Stimulated activated CD8-positive, alpha-beta memory T cell treated with anti-CD3 and anti-CD28 coated beads, Interleukin-7, amount 100 ng/mL, for 48 hours (primary cell): Measurements from ENCODE around the gene TPO.
"Not testable (repeated sequence)": the region's sequence is repeated elsewhere in the genome, so short reads cannot be mapped to it uniquely, and the experiment has no call there.

Source experiments
- DNase-seq, 2 donors: peaks; one replicate each; pipeline ENCODE4 v3.0.0-alpha.2; 2020; ENCODE audit warnings: low read depth in 1 of 2; ENCODE audit errors: extremely low read depth in 1 of 2

Gene TPO

GRCh38 chr2:1403565-1403964 is 9.7 kb upstream of the TPO start:
- no peak for DNase-seq

GRCh38 chr2:1405124-1405523 is 8.1 kb upstream of the TPO start:
- DNase-seq: no peak

- DNase-seq: no peak
Measured at GRCh38 chr2:1405967-1406366, 7.3 kb upstream of the TPO start.

- no peak for DNase-seq
Measured at GRCh38 chr2:1406434-1406833, 6.8 kb upstream of the TPO start.

- no peak for DNase-seq
Measured at GRCh38 chr2:1407950-1408675, 5.2 kb upstream of the TPO start.

- DNase-seq: no peak
Measured at GRCh38 chr2:1414121-1414520, 858 bp downstream of the TPO start.

- not testable (repeated sequence) for DNase-seq
Measured at GRCh38 chr2:1414901-1415300, 1.6 kb downstream of the TPO start.

- no peak for DNase-seq
Measured at GRCh38 chr2:1415501-1415900, 2.2 kb downstream of the TPO start.

GRCh38 chr2:1418566-1418965 is 5.3 kb downstream of the TPO start:
- DNase-seq: no peak

GRCh38 chr2:1420746-1421480 is 7.7 kb downstream of the TPO start:
- DNase-seq: no peak

GRCh38 chr2:1421731-1422130 is 8.5 kb downstream of the TPO start:
- no peak for DNase-seq

GRCh38 chr2:1422131-1422530 is 8.9 kb downstream of the TPO start:
- no peak for DNase-seq

GRCh38 chr2:1422716-1423285 is 9.5 kb downstream of the TPO start:
- no peak for DNase-seq

- DNase-seq: no peak
Measured at GRCh38 chr2:1427086-1427485, 13.8 kb downstream of the TPO start.

- DNase-seq: no peak
Measured at GRCh38 chr2:1429895-1430294, 16.6 kb downstream of the TPO start.

GRCh38 chr2:1430491-1430890 is 17.2 kb downstream of the TPO start:
- DNase-seq: no peak

- no peak for DNase-seq
Measured at GRCh38 chr2:1431886-1432400, 18.7 kb downstream of the TPO start.

GRCh38 chr2:1432726-1433125 is 19.5 kb downstream of the TPO start:
- no peak for DNase-seq

GRCh38 chr2:1436369-1436768 is 23.1 kb downstream of the TPO start:
- no peak for DNase-seq

GRCh38 chr2:1437101-1437500 is 23.8 kb downstream of the TPO start:
- no peak for DNase-seq

- DNase-seq: no peak
Measured at GRCh38 chr2:1437537-1437936, 24.3 kb downstream of the TPO start.

- no peak for DNase-seq
Measured at GRCh38 chr2:1438972-1439371, 25.7 kb downstream of the TPO start.
